Trophoblast cell (in vitro differentiated cells and primary cell): ENCODE measurements around the gene CNKSR3.

Source experiments
- DNase-seq, 2 donors: peaks; one replicate each; pipeline ENCODE4 v3.0.0-alpha.2; 2016
- H2AFZ ChIP-seq: 2 replicates; pipeline ENCODE4 v1.6.1; 2013; ENCODE audit warnings: low read length, moderate library complexity, mild to moderate bottlenecking; ENCODE audit not compliant: insufficient read depth, poor library complexity
- H2AK5ac ChIP-seq: 2 replicates; pipeline ENCODE4 v1.6.1; 2013; ENCODE audit warnings: mild to moderate bottlenecking, low read length
- H2BK120ac ChIP-seq: 2 replicates; pipeline ENCODE4 v1.6.1; 2013; ENCODE audit warnings: low read length, mild to moderate bottlenecking, moderate library complexity; ENCODE audit not compliant: insufficient read depth, poor library complexity
- H2BK12ac ChIP-seq: 2 replicates; pipeline ENCODE4 v1.6.1; 2013; ENCODE audit warnings: mild to moderate bottlenecking, low read length, moderate library complexity
- H2BK5ac ChIP-seq: 2 replicates; pipeline ENCODE4 v1.6.1; 2013; ENCODE audit warnings: low read length, low read depth, moderate library complexity, mild to moderate bottlenecking; ENCODE audit not compliant: poor library complexity
- H3K14ac ChIP-seq: 2 replicates; pipeline ENCODE4 v1.6.1; 2013; ENCODE audit warnings: mild to moderate bottlenecking, low read length
- H3K18ac ChIP-seq: 2 replicates; pipeline ENCODE4 v1.6.1; 2013; ENCODE audit warnings: mild to moderate bottlenecking, low read length
- H3K23ac ChIP-seq: 2 replicates; pipeline ENCODE4 v1.6.1; 2013; ENCODE audit warnings: low read length
- H3K27ac ChIP-seq: 2 replicates; pipeline ENCODE4 v1.5.1; 2013; ENCODE audit warnings: low read depth, mild to moderate bottlenecking, inconsistent platforms, low read length, moderate library complexity
- H3K27me3 ChIP-seq: 2 replicates; pipeline ENCODE4 v1.6.1; 2013; ENCODE audit warnings: inconsistent platforms, mild to moderate bottlenecking, low read length, moderate library complexity; ENCODE audit not compliant: insufficient read depth
- H3K36me3 ChIP-seq, 2 experiments: 1 replicate in 1 of 2; 2 replicates in 1 of 2; pipeline ENCODE4 v1.6.1; 2013; ENCODE audit warnings: low read length in 2 of 2, mild to moderate bottlenecking in 2 of 2, moderate library complexity in 1 of 2; ENCODE audit not compliant: insufficient read depth in 2 of 2, control insufficient read depth in 1 of 2
- H3K4ac ChIP-seq: 2 replicates; pipeline ENCODE4 v1.6.1; 2013; ENCODE audit warnings: low read depth, mild to moderate bottlenecking, low read length, moderate library complexity
- H3K4me1 ChIP-seq, 2 experiments: 1 replicate in 1 of 2; 2 replicates in 1 of 2; pipeline ENCODE4 v1.6.1; 2013; ENCODE audit warnings: low read length in 2 of 2, mild to moderate bottlenecking in 2 of 2, moderate library complexity in 1 of 2; ENCODE audit not compliant: insufficient read depth in 2 of 2, control insufficient read depth in 1 of 2
- H3K4me2 ChIP-seq: 2 replicates; pipeline ENCODE4 v1.6.1; 2013; ENCODE audit warnings: inconsistent platforms, mild to moderate bottlenecking, low read length, moderate library complexity
- H3K4me3 ChIP-seq: 2 replicates; pipeline ENCODE4 v1.5.1; 2013; ENCODE audit warnings: mild to moderate bottlenecking, low read depth, low read length, inconsistent platforms
- H3K79me1 ChIP-seq: one replicate; pipeline ENCODE4 v1.6.1; 2013; ENCODE audit warnings: low read length
- H3K79me2 ChIP-seq: 2 replicates; pipeline ENCODE4 v1.6.1; 2013; ENCODE audit warnings: low read length, mild to moderate bottlenecking; ENCODE audit not compliant: control insufficient read depth, insufficient read depth, poor library complexity
- H3K9ac ChIP-seq: 2 replicates; pipeline ENCODE4 v1.6.1; 2013; ENCODE audit warnings: mild to moderate bottlenecking, low read length
- H3K9me3 ChIP-seq: 2 replicates; pipeline ENCODE4 v1.6.1; 2013; ENCODE audit warnings: low read depth, mild to moderate bottlenecking, control low read depth, inconsistent platforms, low read length; ENCODE audit not compliant: insufficient read depth
- H4K12ac ChIP-seq: 2 replicates; pipeline ENCODE4 v1.6.1; 2013; ENCODE audit warnings: low read depth, mild to moderate bottlenecking, low read length, moderate library complexity
- H4K8ac ChIP-seq: 2 replicates; pipeline ENCODE4 v1.6.1; 2013; ENCODE audit warnings: low read depth, mild to moderate bottlenecking, low read length, moderate library complexity
- H4K91ac ChIP-seq: one replicate; pipeline ENCODE4 v1.6.1; 2013; ENCODE audit warnings: low read depth, mild to moderate bottlenecking, low read length, moderate library complexity
- WGBS: extraction: QIAGEN DNeasy Blood & Tissue Kit; methylation state at CpG from one replicate; pipeline ENCODE4 v1.1.7; 2013; ENCODE audit warnings: missing lambda C conversion rate; ENCODE audit not compliant: insufficient read length, insufficient coverage; ENCODE audit errors: extremely low coverage; 5-methylcytosine and 5-hydroxymethylcytosine counted together

Gene CNKSR3

DNA sequence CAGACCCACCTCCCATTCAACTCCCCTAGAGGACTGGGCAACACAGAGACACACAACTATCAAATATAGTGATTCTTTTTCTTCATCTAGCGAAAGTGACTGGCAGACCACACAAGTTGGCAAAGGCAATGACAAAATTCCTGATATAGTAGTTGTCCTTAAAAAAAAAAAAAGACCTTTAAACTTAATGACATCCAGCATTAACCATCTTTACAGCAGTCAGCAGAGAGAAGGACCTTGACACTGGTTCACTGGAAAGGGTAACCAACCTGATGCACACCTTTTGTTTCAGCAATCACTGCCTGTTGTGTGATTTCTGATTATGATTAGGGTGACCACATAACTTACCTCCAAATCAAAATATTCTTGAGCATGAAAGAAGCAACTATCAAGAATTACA, 1.7 kb upstream of the CNKSR3 start:
- Histone ChIP-seq H3K4me1 (peaks cover 5 to 7% of the 10 kb centered on the region in 2 experiments), H3K79me2 (peaks cover 2% of the 10 kb centered on the region), H3K18ac (no peak overlapping the region), H2AK5ac (no peak overlapping the region), H2BK120ac (no peak overlapping the region), H3K9me3 (no peaks in the 10 kb centered on the region), H3K4me3 (no peak overlapping the region), H4K91ac (no peak overlapping the region), H3K9ac (no peak overlapping the region), H2BK12ac (no peak overlapping the region), H2BK5ac (no peak overlapping the region), H3K27ac (no peak overlapping the region), H4K12ac (no peak overlapping the region), H3K4ac (no peak overlapping the region), H3K14ac (no peak overlapping the region), H3K79me1 (no peaks in the 10 kb centered on the region), H3K23ac (no peak overlapping the region), H2AFZ (no peak overlapping the region), H3K36me3 (no peaks in the 10 kb centered on the region), H4K8ac (no peak overlapping the region), H3K27me3 (no peaks in the 10 kb centered on the region), H3K4me2 (no peak overlapping the region)
- DNase-seq = no peak
- WGBS = no CpG with 5 or more reads among the region's 1 CpG

DNA sequence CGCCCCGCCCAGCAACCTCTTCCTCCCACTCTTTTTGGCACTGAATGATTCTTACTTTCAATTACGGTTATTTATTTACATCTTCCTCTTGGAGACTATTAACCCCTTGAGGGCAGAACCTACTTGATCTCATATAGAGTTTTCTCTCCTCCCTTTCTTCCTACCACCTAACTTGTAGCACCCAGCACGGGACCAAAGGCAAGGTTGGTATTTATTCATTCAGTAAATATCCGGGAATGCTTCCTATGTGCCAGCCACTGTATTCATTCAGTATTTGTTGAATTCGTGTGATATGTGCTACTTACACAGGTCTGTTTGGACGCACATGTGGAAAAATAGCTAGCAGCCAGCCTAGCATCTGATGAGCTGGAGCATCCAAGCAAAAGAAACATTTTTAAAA, 1.3 kb upstream of the CNKSR3 start:
- H4K12ac ChIP-seq = no peak overlapping the region
- H3K18ac ChIP-seq = no peak overlapping the region
- no peak for DNase-seq
- H3K27me3 ChIP-seq = no peaks in the 10 kb centered on the region
- H3K4me2 ChIP-seq = no peak overlapping the region
- no peak overlapping the region for H3K14ac ChIP-seq
- no peak overlapping the region for H2AK5ac ChIP-seq
- H2BK5ac ChIP-seq = no peak overlapping the region
- H2AFZ ChIP-seq = no peak overlapping the region
- H4K91ac ChIP-seq = no peak overlapping the region
- H3K4me1 ChIP-seq = peaks cover 5 to 7% of the 10 kb centered on the region in 2 experiments
- H3K4me3 ChIP-seq = no peak overlapping the region
- no peaks in the 10 kb centered on the region for H3K36me3 ChIP-seq
- H3K9me3 ChIP-seq = no peaks in the 10 kb centered on the region
- no CpG with 5 or more reads among the region's 7 CpGs for WGBS
- H2BK12ac ChIP-seq = no peak overlapping the region
- no peak overlapping the region for H3K9ac ChIP-seq
- H3K4ac ChIP-seq = no peak overlapping the region
- no peak overlapping the region for H3K27ac ChIP-seq
- no peaks in the 10 kb centered on the region for H3K79me1 ChIP-seq
- H2BK120ac ChIP-seq = no peak overlapping the region
- H3K79me2 ChIP-seq = peaks cover 2% of the 10 kb centered on the region
- H4K8ac ChIP-seq = no peak overlapping the region
- H3K23ac ChIP-seq = no peak overlapping the region

- peak overlapping the region; percentile 77 for H2AFZ ChIP-seq
- DNase-seq = peak in 1 of 2 donors; percentile 36
- no peaks in the 10 kb centered on the region for H3K36me3 ChIP-seq
- no peak overlapping the region for H2BK12ac ChIP-seq
- H3K79me1 ChIP-seq = no peaks in the 10 kb centered on the region
- peaks cover 2% of the 10 kb centered on the region for H3K79me2 ChIP-seq
- H3K23ac ChIP-seq = no peak overlapping the region
- peak overlapping the region; percentile 34 for H3K18ac ChIP-seq
- no peak overlapping the region for H3K27ac ChIP-seq
- H4K12ac ChIP-seq = no peak overlapping the region
- peak overlapping the region; percentile 77 for H3K4me3 ChIP-seq
- H2BK5ac ChIP-seq = no peak overlapping the region
- peak overlapping the region; percentile 14 for H4K8ac ChIP-seq
- H3K9me3 ChIP-seq = no peaks in the 10 kb centered on the region
- H2AK5ac ChIP-seq = no peak overlapping the region
- no peaks in the 10 kb centered on the region for H3K27me3 ChIP-seq
- H3K4ac ChIP-seq = no peak overlapping the region
- H2BK120ac ChIP-seq = no peak overlapping the region
- no peak overlapping the region for H3K14ac ChIP-seq
- WGBS = no CpG with 5 or more reads among the region's 55 CpGs
- no peak overlapping the region for H4K91ac ChIP-seq
- H3K4me1 ChIP-seq = peaks cover 5 to 7% of the 10 kb centered on the region in 2 experiments
- H3K4me2 ChIP-seq = peak overlapping the region; percentile 99
- H3K9ac ChIP-seq = peak overlapping the region; percentile 78
Observed at GRCh38 chr6:154509421-154510143, 903 bp downstream of the CNKSR3 start.

- WGBS = no CpG with 5 or more reads among the region's 14 CpGs
- Histone ChIP-seq H2BK120ac (no peak overlapping the region), H3K18ac (no peak overlapping the region), H4K8ac (no peak overlapping the region), H3K27ac (no peak overlapping the region), H2BK12ac (no peak overlapping the region), H3K4me1 (peaks cover 5 to 7% of the 10 kb centered on the region in 2 experiments), H3K4me3 (no peak overlapping the region), H3K4ac (no peak overlapping the region), H2AFZ (no peak overlapping the region), H3K9ac (no peak overlapping the region), H3K9me3 (no peaks in the 10 kb centered on the region), H2AK5ac (no peak overlapping the region), H3K4me2 (peak overlapping the region; percentile 99), H4K12ac (no peak overlapping the region), H3K27me3 (no peaks in the 10 kb centered on the region), H3K23ac (no peak overlapping the region), H4K91ac (no peak overlapping the region), H3K79me2 (peaks cover 2% of the 10 kb centered on the region), H3K14ac (no peak overlapping the region), H2BK5ac (no peak overlapping the region), H3K79me1 (no peaks in the 10 kb centered on the region), H3K36me3 (no peaks in the 10 kb centered on the region)
- no peak for DNase-seq
Observed at GRCh38 chr6:154508573-154509375, 1.7 kb downstream of the CNKSR3 start.
